Stimulated activated naive CD8-positive, alpha-beta T cell treated with anti-CD3 and anti-CD28 coated beads, Interleukin-15, amount 100 ng/mL, for 72 hours (primary cell): ENCODE measurements around the gene DHX16.
"Not testable (repeated sequence)": the region's sequence is repeated elsewhere in the genome, so short reads cannot be mapped to it uniquely, and the experiment has no call there.

Source experiments
- ATAC-seq: fragments of 150-1000 bp; cut with Tn5 transposase; 2 replicates; pipeline ENCODE4 v1.10.0; 2021; ENCODE audit warnings: mild to moderate bottlenecking, moderate library complexity
- DNase-seq, 2 donors: peaks; one replicate each; pipeline ENCODE4 v3.0.0; 2021 to 2022
- H3K27ac Mint-ChIP-seq, 2 donors: one replicate each; pipeline ENCODE4 v1.8.0; 2022; ENCODE audit warnings: mild to moderate bottlenecking in 2 of 2, mixed read lengths in 2 of 2, moderate library complexity in 2 of 2
- H3K27me3 Mint-ChIP-seq: one replicate; pipeline ENCODE4 v1.8.0; 2022; ENCODE audit warnings: mixed read lengths
- H3K4me1 Mint-ChIP-seq: one replicate; pipeline ENCODE4 v1.8.0; 2022; ENCODE audit warnings: mild to moderate bottlenecking, mixed read lengths
- H3K4me3 Mint-ChIP-seq, 2 donors: one replicate each; pipeline ENCODE4 v1.8.0; 2022; ENCODE audit warnings: mild to moderate bottlenecking in 2 of 2, mixed read lengths in 2 of 2, moderate library complexity in 1 of 2
- H3K9me3 Mint-ChIP-seq, 2 donors: one replicate each; pipeline ENCODE4 v1.8.0; 2022; ENCODE audit warnings: mixed read lengths in 2 of 2

Gene DHX16

DNA sequence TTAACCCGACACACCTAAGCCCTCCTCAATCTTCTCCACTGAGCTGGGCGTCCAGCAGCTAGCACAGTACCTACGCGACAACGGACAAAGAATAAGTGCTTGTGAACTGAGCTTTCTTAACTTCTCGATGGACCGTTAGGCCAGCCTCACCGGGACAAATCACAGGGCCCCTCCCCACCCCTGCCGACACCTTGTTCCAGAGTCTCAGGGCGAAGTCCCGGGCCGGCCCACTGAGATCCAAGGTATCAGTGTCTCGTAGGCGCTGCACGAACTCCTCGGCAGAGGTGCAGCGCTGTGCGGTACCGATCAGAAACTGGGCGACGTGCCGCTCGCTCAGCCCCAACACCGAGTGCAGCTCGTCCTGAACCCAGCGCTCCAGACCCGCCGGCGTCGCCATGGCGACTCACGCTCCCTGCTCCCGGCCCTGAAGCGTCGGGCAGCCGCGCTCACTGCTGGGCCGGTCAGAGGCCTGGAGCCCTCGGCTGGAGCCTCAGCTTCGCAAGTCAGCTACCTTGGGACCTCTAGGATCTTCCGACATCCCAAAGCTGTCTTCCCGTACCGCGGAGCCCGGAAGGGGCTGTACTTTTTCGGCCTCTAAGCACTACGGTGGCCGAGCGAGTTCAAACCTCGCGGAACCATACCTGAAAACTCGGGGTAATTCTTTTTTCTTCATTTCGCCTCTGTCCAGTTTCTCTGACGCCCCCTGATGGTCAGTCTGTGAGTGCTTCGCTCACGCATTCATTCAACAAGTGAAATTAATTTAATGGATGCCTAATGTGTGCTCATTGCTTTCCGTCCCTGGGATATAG is at the start of gene DHX16:
Gene DHX16, minus strand, starts transcription at position 562 of the 809 bp plus-strand sequence. Its CDS starts 165 bp downstream, at position 397.
- H3K9me3 Mint-ChIP-seq, result no peaks in the 10 kb centered on the region
- H3K4me1 Mint-ChIP-seq, result peaks cover 50% of the 10 kb centered on the region
- peak; percentile 87 for ATAC-seq
- peak; percentile 88 to 91 for DNase-seq
- no peaks in the 10 kb centered on the region for H3K27me3 Mint-ChIP-seq
- H3K4me3 Mint-ChIP-seq, result peak within 1 kb of the TSS; percentile 88 to 90
- H3K27ac Mint-ChIP-seq, result peak within 1 kb of the TSS; percentile 90

GRCh38 chr6:30722025-30722279 is 49.1 kb upstream of the DHX16 start:
- peaks cover 69% of the 10 kb centered on the region for H3K4me1 Mint-ChIP-seq
- not testable (repeated sequence) for H3K27me3 Mint-ChIP-seq, ATAC-seq, H3K9me3 Mint-ChIP-seq
- peak overlapping the region; percentile 79 to 99 for H3K27ac Mint-ChIP-seq
- peak overlapping the region; percentile 88 for H3K4me3 Mint-ChIP-seq
- peak in 1 of 2 donors; percentile 39 for DNase-seq

GRCh38 chr6:30721198-30722024 is 48.6 kb upstream of the DHX16 start:
- peaks cover 75% of the 10 kb centered on the region for H3K4me1 Mint-ChIP-seq

GRCh38 chr6:30720738-30721197 is 48.0 kb upstream of the DHX16 start:
- Mint-ChIP-seq H3K27ac (peak overlapping the region; percentile 99), H3K4me3 (peak overlapping the region; percentile 88), H3K9me3 (no peaks in the 10 kb centered on the region), H3K4me1 (peaks cover 79% of the 10 kb centered on the region), H3K27me3 (no peaks in the 10 kb centered on the region)
- ATAC-seq (no peak), DNase-seq (peak; percentile 65 to 79)

More at GRCh38 chr6:30721198-30722024, 48.6 kb upstream of the DHX16 start:
- Mint-ChIP-seq H3K27me3 (no peaks in the 10 kb centered on the region), H3K27ac (peak overlapping the region; percentile 99), H3K9me3 (no peaks in the 10 kb centered on the region), H3K4me3 (peak overlapping the region; percentile 88)
- DNase-seq, result peak; percentile 94 to 96
- ATAC-seq, result peak; percentile 30

GRCh38 chr6:30719791-30720737 is 47.3 kb upstream of the DHX16 start, which contains the start of gene TUBB:
TSS of gene TUBB (plus strand) at chr6:30720352. CDS start at chr6:30720507, 155 bp downstream.
- H3K4me3 Mint-ChIP-seq, result peak within 1 kb of the TSS; percentile 88
- ATAC-seq (peak; percentile 72), DNase-seq (peak; percentile 91 to 95)
- peak within 1 kb of the TSS; percentile 99 for H3K27ac Mint-ChIP-seq
- no peaks in the 10 kb centered on the region for H3K9me3 Mint-ChIP-seq
- no peaks in the 10 kb centered on the region for H3K27me3 Mint-ChIP-seq
- H3K4me1 Mint-ChIP-seq, result peaks cover 79% of the 10 kb centered on the region

- Mint-ChIP-seq H3K27ac (peak overlapping the region; percentile 99), H3K4me1 (peaks cover 78% of the 10 kb centered on the region), H3K4me3 (peak overlapping the region; percentile 88)
Measured at GRCh38 chr6:30719356-30719755, 46.5 kb upstream of the DHX16 start.

GRCh38 chr6:30717845-30718720 is 45.3 kb upstream of the DHX16 start:
- not testable (repeated sequence) for H3K27me3 Mint-ChIP-seq, H3K9me3 Mint-ChIP-seq, DNase-seq, ATAC-seq
- Mint-ChIP-seq H3K27ac (peak overlapping the region; percentile 97 to 100), H3K4me1 (peaks cover 72% of the 10 kb centered on the region), H3K4me3 (peak overlapping the region; percentile 88)

More at GRCh38 chr6:30719356-30719755, 46.5 kb upstream of the DHX16 start:
- Mint-ChIP-seq H3K9me3 (no peaks in the 10 kb centered on the region), H3K27me3 (no peaks in the 10 kb centered on the region)
- ATAC-seq (no peak), DNase-seq (no peak)

GRCh38 chr6:30717129-30717844 is 44.5 kb upstream of the DHX16 start, which contains the start of gene MDC1:
TSS of gene MDC1 (minus strand) at chr6:30717281. CDS start at chr6:30715175, 2,106 bp downstream.
- Mint-ChIP-seq H3K27ac (peak within 1 kb of the TSS; percentile 99 to 100), H3K4me1 (peaks cover 72% of the 10 kb centered on the region), H3K27me3 (no peaks in the 10 kb centered on the region), H3K9me3 (no peaks in the 10 kb centered on the region), H3K4me3 (peak within 1 kb of the TSS; percentile 88)
- ATAC-seq (peak; percentile 87), DNase-seq (peak; percentile 99 to 100)

GRCh38 chr6:30716879-30717128 is 44.0 kb upstream of the DHX16 start:
- no peaks in the 10 kb centered on the region for H3K9me3 Mint-ChIP-seq
- ATAC-seq (no peak), DNase-seq (no peak)
- peak overlapping the region; percentile 99 to 100 for H3K27ac Mint-ChIP-seq
- peak overlapping the region; percentile 88 for H3K4me3 Mint-ChIP-seq
- H3K27me3 Mint-ChIP-seq, result no peaks in the 10 kb centered on the region
- peaks cover 73% of the 10 kb centered on the region for H3K4me1 Mint-ChIP-seq

DNA sequence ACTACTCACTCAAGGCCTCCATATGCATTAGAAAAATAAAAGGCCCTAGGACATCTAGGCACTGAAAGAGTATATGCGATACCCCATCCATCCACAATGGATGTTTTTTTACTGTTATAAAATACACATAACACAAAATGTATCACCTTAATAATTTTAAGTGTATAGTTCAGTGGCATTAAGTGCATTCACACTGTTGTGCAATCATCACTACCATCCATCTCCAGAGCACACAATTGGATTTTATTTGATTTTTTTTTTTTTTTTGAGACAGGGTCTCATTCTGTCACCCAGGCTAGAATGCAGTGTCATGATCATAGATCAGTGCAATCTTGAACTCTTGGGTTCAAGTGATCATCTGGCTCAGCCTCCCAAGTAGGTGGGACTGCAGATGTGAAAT is 41.5 kb upstream of the DHX16 start:
- H3K27me3 Mint-ChIP-seq, result no peaks in the 10 kb centered on the region
- no peak for DNase-seq
- no peak overlapping the region for H3K4me3 Mint-ChIP-seq
- no peak overlapping the region for H3K27ac Mint-ChIP-seq
- H3K4me1 Mint-ChIP-seq, result peaks cover 71% of the 10 kb centered on the region
- H3K9me3 Mint-ChIP-seq, result no peaks in the 10 kb centered on the region
- no peak for ATAC-seq

- DNase-seq, result no peak
- Mint-ChIP-seq H3K4me3 (peak overlapping the region; percentile 34 to 39), H3K27ac (peak overlapping the region; percentile 19 to 50), H3K9me3 (no peaks in the 10 kb centered on the region), H3K4me1 (peaks cover 56% of the 10 kb centered on the region), H3K27me3 (no peaks in the 10 kb centered on the region)
- ATAC-seq, result no peak
Measured at GRCh38 chr6:30712441-30712945, 39.7 kb upstream of the DHX16 start.

DNA sequence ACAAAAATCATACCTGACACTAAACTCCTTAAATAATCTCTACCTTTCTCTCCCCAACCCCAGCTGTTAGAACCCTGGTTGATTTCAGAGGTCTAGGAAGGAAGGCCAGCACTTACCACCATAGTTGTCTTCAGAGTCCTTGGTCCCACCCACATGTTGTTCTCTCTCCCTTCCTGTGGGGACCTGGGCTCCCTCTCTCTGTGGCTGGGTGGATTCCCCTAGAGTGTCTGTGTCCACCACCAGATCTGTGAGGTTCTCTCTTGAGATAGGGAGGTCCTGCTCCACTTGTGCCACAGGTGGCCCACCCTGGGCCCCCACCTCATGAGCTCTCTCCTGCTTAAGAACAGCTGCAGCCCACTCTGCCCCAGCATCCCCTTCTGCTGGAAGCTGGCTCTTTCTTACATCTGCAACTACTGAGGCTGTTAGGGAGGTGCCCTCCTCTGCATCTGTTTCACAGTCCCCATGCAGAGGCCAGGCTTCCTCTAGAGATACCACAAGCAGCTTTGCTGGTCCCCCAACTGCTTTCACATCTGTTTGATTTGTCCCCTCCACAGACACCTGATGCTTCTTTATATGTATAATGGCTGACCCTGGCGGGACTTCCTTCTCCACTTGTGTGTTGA is 39.1 kb upstream of the DHX16 start:
- ATAC-seq (peak; percentile 88), DNase-seq (peak in 1 of 2 donors; percentile 30)
- Mint-ChIP-seq H3K27me3 (no peaks in the 10 kb centered on the region), H3K4me3 (peak overlapping the region; percentile 34 to 39), H3K27ac (peak overlapping the region; percentile 4 to 50), H3K9me3 (no peaks in the 10 kb centered on the region), H3K4me1 (peaks cover 50% of the 10 kb centered on the region)
